Lower lobe of right lung (tissue), 2 donors: ENCODE results near the gene CEP128. TPM values are rescaled to one million over a fixed set of nuclear protein-coding genes. Genes with fewer than 3 reads are reported as not detected.
"Not testable (repeated sequence)": the region's sequence is repeated elsewhere in the genome, so short reads cannot be mapped to it uniquely, and the experiment has no call there.

Source experiments
- ATAC-seq, 2 donors: fragments of 200-7000 bp; cut with Tn5 transposase; one replicate each; pipeline ENCODE4 v1.9.1; 2020 to 2022; ENCODE audit warnings: mild to moderate bottlenecking in 2 of 2, moderate library complexity in 2 of 2
- DNase-seq: peaks from one replicate; pipeline ENCODE4 v3.0.0-alpha.2; 2020
- H3K27ac ChIP-seq: fragments of 200-600 bp; one replicate; pipeline ENCODE4 v1.8.0; 2022
- H3K27me3 ChIP-seq: fragments of 200-600 bp; one replicate; pipeline ENCODE4 v1.8.0; 2022; ENCODE audit warnings: low read depth
- H3K36me3 ChIP-seq: fragments of 200-600 bp; one replicate; pipeline ENCODE4 v1.8.0; 2022; ENCODE audit warnings: mild to moderate bottlenecking
- H3K4me1 ChIP-seq: fragments of 200-600 bp; one replicate; pipeline ENCODE4 v1.8.0; 2022
- H3K4me3 ChIP-seq: fragments of 200-600 bp; one replicate; pipeline ENCODE4 v1.8.0; 2022; ENCODE audit warnings: mild to moderate bottlenecking
- H3K9me3 ChIP-seq: fragments of 200-600 bp; one replicate; pipeline ENCODE4 v1.8.0; 2022
- CTCF ChIP-seq: fragments of 200-600 bp; IDR thresholded peaks from one replicate; pipeline ENCODE4 v1.8.0; 2022; ENCODE audit warnings: antibody characterized with exemption, mild to moderate bottlenecking
- intact Hi-C: fragments of 100-400 bp; cut with DNase I; formaldehyde crosslinking; loops from one replicate; pipeline ENCODE4 v1.11.0; 2022
- total RNA-seq: library from RNA; stranded (reverse); fragmentation: NEBNext Ultra II Directional; extraction: Animal tissue kit (Norgen Biotek cat#: 25700); gene quantifications from one replicate; pipeline ENCODE4 v1.2.1, GENCODE V29; 2021
- donor health status: DM: no; HTN: yes; CAD: no; lungs with severe emphysema.

CEP128 gene
- total RNA-seq, 1 donor from 2014 or later = 11.5 TPM

- Histone ChIP-seq H3K27me3 (peaks cover 7% of the 10 kb centered on the region), H3K27ac (no peak overlapping the region), H3K4me3 (no peak overlapping the region), H3K9me3 (no peaks in the 10 kb centered on the region), H3K36me3 (no peaks in the 10 kb centered on the region), H3K4me1 (peaks cover 10% of the 10 kb centered on the region)
- ATAC-seq (no peak), DNase-seq (no peak)
- TF ChIP-seq CTCF = no peak
- intact Hi-C loops = no loop called here
These were observed 16.1 kb upstream of the CEP128 start for GRCh38 chr14:80957613-80958012.

GRCh38 chr14:80956922-80957321 lies 15.4 kb upstream of the CEP128 start:
- no peak for DNase-seq
- Histone ChIP-seq H3K27ac (no peak overlapping the region), H3K4me1 (peaks cover 10% of the 10 kb centered on the region), H3K9me3 (no peaks in the 10 kb centered on the region), H3K27me3 (peaks cover 7% of the 10 kb centered on the region), H3K36me3 (no peaks in the 10 kb centered on the region), H3K4me3 (no peak overlapping the region)
- TF ChIP-seq CTCF = no peak
- intact Hi-C loops = no loop called here
- no peak for ATAC-seq

DNA sequence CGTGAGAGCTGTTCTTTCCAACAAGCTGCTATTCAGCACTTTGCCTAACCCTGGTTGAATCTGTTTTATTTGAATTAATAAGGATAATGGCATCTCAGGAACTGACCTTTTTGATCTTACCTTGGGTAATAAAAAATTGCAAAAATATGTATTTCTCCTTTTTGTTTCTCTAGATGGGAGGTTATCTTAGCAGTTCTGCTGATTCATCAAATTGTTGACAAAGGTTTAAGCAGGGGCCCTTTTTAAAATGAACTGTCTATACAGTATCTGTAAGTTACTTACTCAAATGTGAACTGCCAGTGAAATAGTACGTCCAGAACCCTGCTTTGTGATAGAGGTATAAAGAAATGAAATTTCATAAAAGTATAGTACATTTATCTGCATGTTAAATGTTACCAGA lies 14.6 kb upstream of the CEP128 start:
- Histone ChIP-seq H3K4me3 (no peak overlapping the region), H3K9me3 (no peaks in the 10 kb centered on the region)

GRCh38 chr14:80955416-80955941 lies 13.9 kb upstream of the CEP128 start, which contains the start of gene TSHR:
TSHR (plus strand) TSS chr14:80955621; CDS start chr14:80955681, 60 bp downstream.
- no peak for TF ChIP-seq CTCF
- intact Hi-C loops = no loop called here
- Histone ChIP-seq H3K9me3 (no peaks in the 10 kb centered on the region), H3K36me3 (no peaks in the 10 kb centered on the region), H3K4me1 (peaks cover 10% of the 10 kb centered on the region), H3K27me3 (peaks cover 7% of the 10 kb centered on the region), H3K4me3 (peak within 1 kb of the TSS; percentile 56), H3K27ac (no peak within 1 kb of the TSS)
- ATAC-seq (peak; percentile 73 to 78), DNase-seq (peak; percentile 48)

More for the DNA sequence above, 14.6 kb upstream of the CEP128 start:
- H3K27me3 ChIP-seq = peaks cover 7% of the 10 kb centered on the region
- H3K27ac ChIP-seq = no peak overlapping the region
- ATAC-seq (no peak), DNase-seq (no peak)
- H3K4me1 ChIP-seq = peaks cover 10% of the 10 kb centered on the region
- no peak for TF ChIP-seq CTCF
- intact Hi-C loops = no loop called here
- no peaks in the 10 kb centered on the region for H3K36me3 ChIP-seq

DNA sequence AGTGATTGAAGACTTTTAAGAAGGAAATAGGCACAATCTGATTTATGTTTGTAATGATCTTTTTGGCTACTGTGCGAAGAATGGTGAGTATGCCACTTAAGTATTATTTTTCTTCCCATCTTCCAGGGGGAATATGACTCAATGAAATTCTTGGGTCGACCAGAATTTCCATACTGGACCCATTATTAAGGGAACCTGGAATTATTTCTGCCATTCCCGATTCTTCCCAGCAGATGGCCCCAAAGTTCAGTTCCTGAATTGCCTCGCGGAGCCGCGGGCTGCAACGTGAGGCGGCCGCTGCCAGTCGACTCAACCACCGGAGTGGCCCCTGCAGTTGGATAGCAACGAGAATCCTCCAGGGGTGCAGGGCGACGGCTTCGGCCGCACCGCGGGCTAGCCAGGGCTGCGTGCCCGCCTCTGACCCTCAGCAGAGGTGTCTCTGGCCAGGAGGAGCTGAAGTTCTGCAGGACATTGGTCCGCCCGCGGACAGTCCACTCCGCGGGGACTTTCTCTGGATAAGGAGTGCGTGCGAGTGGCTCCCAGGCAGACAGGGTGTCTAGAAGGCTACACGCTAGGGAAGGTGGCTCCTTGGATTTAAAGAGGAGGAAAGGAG lies 13.3 kb upstream of the CEP128 start:
- H3K4me1 ChIP-seq = peaks cover 10% of the 10 kb centered on the region
- H3K27ac ChIP-seq = no peak overlapping the region
- DNase-seq (peak; percentile 85), ATAC-seq (peak; percentile 93 to 94)
- H3K4me3 ChIP-seq = peak overlapping the region; percentile 56
- no peaks in the 10 kb centered on the region for H3K9me3 ChIP-seq
- intact Hi-C loops = loop anchor here (5.0 kb wide), 1 partner anchor 33 kb away; no protein-coding TSS in a partner anchor
- TF ChIP-seq CTCF = peak; percentile 85
- H3K36me3 ChIP-seq = no peaks in the 10 kb centered on the region
- H3K27me3 ChIP-seq = peaks cover 7% of the 10 kb centered on the region

DNA sequence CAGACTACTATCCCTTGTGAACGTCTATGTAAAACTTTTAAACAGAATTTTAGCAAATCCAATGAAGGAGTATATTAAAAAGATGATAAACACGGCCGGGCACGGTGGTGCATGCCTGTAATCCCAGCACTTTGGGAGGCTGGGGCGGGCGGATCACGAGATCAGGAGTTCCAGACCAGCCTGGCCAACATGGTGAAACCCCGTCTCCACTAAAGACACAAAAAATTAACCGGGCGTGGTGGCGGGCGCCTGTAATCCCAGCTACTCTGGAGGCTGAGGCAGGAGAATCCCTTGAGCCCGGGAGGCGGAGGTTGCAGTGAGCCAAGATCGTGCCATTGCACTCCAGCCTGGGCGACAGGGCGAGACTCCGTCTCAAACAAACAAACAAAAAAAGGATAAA lies 11.7 kb upstream of the CEP128 start:
- H3K4me1 ChIP-seq, H3K27ac ChIP-seq, ATAC-seq, H3K9me3 ChIP-seq, H3K27me3 ChIP-seq, H3K4me3 ChIP-seq, DNase-seq, H3K36me3 ChIP-seq: not testable (repeated sequence)
- intact Hi-C loops = loop anchor here (5.0 kb wide), 1 partner anchor 34 kb away; no protein-coding TSS in a partner anchor
